ENCODE data around the gene GRIN2A.

Gene GRIN2A

DNA sequence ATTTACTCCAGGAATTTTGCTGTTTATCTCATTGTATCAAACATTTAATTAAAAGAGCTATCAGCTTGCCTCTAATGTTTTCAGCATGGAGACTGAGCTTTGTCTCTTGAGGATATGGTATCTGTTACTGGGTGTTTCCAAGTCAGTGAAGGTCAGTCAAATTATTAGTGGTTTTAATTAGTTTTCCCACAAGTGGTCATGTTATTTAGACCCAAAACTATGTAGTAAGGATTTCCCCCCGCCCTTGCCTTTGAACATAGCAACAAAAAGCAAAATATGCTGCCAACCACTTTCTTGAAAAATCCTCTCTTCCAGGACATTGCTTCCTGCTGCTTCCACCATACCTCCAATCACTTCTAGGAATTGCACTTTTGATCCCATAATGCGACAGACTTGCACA is 355.6 kb downstream of the GRIN2A start:
- no peaks in the 10 kb centered on the region for H3K9me3 Mint-ChIP-seq
- peaks cover 27% of the 10 kb centered on the region for H3K27me3 Mint-ChIP-seq (ENCODE audit: low read depth)
- no peaks in the 10 kb centered on the region for H3K36me3 Mint-ChIP-seq (ENCODE audit: low read depth)
- TF ChIP-seq, protein P1, sequence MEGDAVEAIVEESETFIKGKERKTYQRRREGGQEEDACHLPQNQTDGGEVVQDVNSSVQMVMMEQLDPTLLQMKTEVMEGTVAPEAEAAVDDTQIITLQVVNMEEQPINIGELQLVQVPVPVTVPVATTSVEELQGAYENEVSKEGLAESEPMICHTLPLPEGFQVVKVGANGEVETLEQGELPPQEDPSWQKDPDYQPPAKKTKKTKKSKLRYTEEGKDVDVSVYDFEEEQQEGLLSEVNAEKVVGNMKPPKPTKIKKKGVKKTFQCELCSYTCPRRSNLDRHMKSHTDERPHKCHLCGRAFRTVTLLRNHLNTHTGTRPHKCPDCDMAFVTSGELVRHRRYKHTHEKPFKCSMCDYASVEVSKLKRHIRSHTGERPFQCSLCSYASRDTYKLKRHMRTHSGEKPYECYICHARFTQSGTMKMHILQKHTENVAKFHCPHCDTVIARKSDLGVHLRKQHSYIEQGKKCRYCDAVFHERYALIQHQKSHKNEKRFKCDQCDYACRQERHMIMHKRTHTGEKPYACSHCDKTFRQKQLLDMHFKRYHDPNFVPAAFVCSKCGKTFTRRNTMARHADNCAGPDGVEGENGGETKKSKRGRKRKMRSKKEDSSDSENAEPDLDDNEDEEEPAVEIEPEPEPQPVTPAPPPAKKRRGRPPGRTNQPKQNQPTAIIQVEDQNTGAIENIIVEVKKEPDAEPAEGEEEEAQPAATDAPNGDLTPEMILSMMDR (IDR thresholded peaks at IDR 0.05; ENCODE audit: unreplicated experiment in 3 of 3) = no peak
- H3K4me3 Mint-ChIP-seq = no peak overlapping the region
- no peak overlapping the region for H3K27ac Mint-ChIP-seq
- peaks cover 8% of the 10 kb centered on the region for H3K4me1 Mint-ChIP-seq

DNA sequence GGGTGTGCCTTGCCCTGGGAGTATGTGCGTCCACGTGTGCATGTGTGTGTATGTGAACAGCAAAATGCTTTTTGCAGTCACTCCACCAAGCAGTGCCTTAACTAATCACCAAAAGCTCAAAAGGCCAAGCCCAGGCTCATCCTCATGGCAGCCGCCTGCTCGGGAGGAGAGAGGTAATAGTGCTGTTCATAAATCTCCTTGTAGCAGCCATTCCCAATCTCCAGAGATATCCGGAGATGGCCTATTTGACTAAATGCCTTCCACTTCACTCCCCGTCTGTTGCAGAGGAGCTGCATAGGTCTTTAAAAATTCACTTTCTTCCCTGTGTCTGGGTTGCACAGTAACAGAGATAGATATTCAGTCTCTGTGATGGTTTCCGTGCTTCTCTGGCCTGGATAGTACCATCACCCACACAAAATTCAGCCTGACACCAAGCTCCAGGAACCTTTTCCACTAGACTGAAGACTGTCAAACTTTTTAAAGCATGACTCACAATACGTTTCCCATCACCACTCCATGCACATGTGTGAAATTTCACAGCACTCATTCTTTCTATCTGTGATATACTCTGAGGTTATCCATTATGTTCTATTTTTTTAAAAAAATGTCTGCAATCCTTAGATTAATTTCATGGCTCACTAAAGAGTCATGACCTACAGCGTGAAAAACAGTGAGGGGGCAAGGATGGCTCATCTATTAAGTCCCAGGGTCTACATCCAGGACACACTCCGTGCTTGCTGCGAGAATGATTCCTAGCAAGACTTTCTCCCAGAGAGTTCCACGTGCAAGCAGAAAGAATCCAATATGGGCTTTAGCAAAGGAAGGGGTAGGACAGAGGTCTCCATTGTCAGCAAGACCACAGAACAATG is 357.8 kb downstream of the GRIN2A start:
- no peak overlapping the region for H3K4me3 Mint-ChIP-seq
- H3K4me1 Mint-ChIP-seq = peaks cover 16% of the 10 kb centered on the region
- peaks cover 38% of the 10 kb centered on the region for H3K27me3 Mint-ChIP-seq (ENCODE audit: low read depth)
- no peaks in the 10 kb centered on the region for H3K36me3 Mint-ChIP-seq (ENCODE audit: low read depth)
- TF ChIP-seq, protein P1 (IDR thresholded peaks at IDR 0.05; ENCODE audit: unreplicated experiment in 3 of 3) = no peak
- no peaks in the 10 kb centered on the region for H3K9me3 Mint-ChIP-seq
- peak overlapping the region in 1 of 3 experiments; percentile 46 for H3K27ac Mint-ChIP-seq

DNA sequence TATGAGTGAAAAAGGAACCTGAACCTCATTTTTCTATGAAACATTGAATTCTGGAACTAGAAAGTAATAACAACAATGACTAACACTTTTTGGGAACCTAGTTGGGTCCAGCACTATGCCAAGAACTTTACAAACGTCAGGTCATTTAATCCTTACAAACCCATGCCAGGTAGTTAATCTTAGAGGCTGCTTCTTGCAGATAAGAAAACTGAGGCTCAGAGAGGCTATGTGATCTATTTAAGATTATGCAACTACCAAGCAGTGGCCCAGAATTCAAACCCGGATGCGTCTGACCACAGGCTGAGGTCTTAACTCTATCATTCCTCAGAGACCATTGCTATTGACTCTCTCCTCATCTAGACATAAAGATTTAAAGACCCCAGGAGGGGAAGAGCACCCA is 358.7 kb downstream of the GRIN2A start:
- Mint-ChIP-seq H3K9me3 (no peaks in the 10 kb centered on the region), H3K27me3 (ENCODE audit: low read depth) (peaks cover 38% of the 10 kb centered on the region), H3K36me3 (ENCODE audit: low read depth) (no peaks in the 10 kb centered on the region), H3K4me1 (peaks cover 16% of the 10 kb centered on the region), H3K4me3 (no peak overlapping the region), H3K27ac (no peak overlapping the region)
- TF ChIP-seq, protein P1 (IDR thresholded peaks at IDR 0.05; ENCODE audit: unreplicated experiment in 3 of 3) = no peak

DNA sequence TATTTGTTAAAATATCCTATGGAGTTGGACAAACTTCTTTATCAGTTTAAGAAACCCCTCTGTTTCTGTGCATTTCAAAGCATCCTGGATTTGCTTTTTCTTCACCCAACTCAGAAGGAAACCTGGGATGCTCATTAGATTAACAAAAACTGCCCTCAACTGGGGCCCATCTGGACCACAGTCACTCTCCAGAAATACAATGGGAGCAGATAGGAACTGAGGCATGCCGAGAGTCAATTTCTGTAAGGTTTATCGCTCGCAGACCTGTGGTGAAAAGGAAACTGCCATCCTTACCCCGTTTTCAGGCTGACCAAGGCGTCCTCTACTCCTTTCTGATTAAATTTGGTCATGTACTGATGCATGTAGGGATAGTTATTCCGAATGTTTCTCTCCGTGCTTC is 360.3 kb downstream of the GRIN2A start:
- Mint-ChIP-seq H3K27ac (no peak overlapping the region), H3K9me3 (no peaks in the 10 kb centered on the region), H3K4me1 (peaks cover 21% of the 10 kb centered on the region), H3K36me3 (ENCODE audit: low read depth) (no peaks in the 10 kb centered on the region), H3K4me3 (no peak overlapping the region), H3K27me3 (ENCODE audit: low read depth) (peaks cover 38% of the 10 kb centered on the region)
- TF ChIP-seq, protein P1 (IDR thresholded peaks at IDR 0.05; ENCODE audit: unreplicated experiment in 3 of 3) = no peak

DNA sequence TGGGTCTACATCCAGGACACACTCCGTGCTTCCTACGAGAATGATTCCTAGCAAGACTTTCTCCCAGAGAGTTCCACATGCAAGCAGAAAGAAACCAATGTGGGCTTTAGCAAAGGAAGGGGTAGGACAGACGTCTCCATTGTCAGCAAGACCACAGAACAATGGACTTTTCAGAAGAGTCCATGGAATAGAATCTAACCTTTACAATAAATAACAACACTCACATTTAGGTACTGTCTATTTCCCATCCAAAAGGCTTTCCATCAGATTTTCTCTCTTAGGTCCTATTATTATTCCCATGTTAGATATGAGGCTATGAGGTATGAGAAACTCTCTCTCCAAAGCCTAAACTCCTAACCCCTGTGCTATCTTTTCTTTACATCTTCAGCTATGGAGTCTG is 360.9 kb downstream of the GRIN2A start:
- no peak overlapping the region for H3K4me3 Mint-ChIP-seq
- H3K36me3 Mint-ChIP-seq (ENCODE audit: low read depth) = no peaks in the 10 kb centered on the region
- no peaks in the 10 kb centered on the region for H3K9me3 Mint-ChIP-seq
- H3K27ac Mint-ChIP-seq = no peak overlapping the region
- H3K4me1 Mint-ChIP-seq = peaks cover 21% of the 10 kb centered on the region
- TF ChIP-seq, protein P1 (IDR thresholded peaks at IDR 0.05; ENCODE audit: unreplicated experiment in 3 of 3) = no peak
- peaks cover 38% of the 10 kb centered on the region for H3K27me3 Mint-ChIP-seq (ENCODE audit: low read depth)

All from nephron (organoid).